Right renal pelvis (tissue), 4 donors: ENCODE data around the gene RNF44. TPM values are rescaled to one million over a fixed set of nuclear protein-coding genes. Genes with fewer than 3 reads are reported as not detected.
"Not testable (repeated sequence)": the region's sequence is repeated elsewhere in the genome, so short reads cannot be mapped to it uniquely, and the experiment has no call there.

Experiments
- DNase-seq, 4 donors: peaks; one replicate each; pipeline ENCODE4 v3.0.0-alpha.2; 2013; ENCODE audit warnings: low read depth in 4 of 4, low spot score in 3 of 4, missing footprints in 1 of 4
- polyA plus RNA-seq, 4 donors: library from polyadenylated mRNA; unstranded; fragments of 120-200 nt; gene quantifications; one replicate each; pipeline ENCODE4 v1.2.1, GENCODE V29; 2013; ENCODE audit not compliant: insufficient read length in 4 of 4

RNF44 gene
- polyA plus RNA-seq, 4 donors, result 45.5 to 63.2 (median 51.8) TPM

DNA sequence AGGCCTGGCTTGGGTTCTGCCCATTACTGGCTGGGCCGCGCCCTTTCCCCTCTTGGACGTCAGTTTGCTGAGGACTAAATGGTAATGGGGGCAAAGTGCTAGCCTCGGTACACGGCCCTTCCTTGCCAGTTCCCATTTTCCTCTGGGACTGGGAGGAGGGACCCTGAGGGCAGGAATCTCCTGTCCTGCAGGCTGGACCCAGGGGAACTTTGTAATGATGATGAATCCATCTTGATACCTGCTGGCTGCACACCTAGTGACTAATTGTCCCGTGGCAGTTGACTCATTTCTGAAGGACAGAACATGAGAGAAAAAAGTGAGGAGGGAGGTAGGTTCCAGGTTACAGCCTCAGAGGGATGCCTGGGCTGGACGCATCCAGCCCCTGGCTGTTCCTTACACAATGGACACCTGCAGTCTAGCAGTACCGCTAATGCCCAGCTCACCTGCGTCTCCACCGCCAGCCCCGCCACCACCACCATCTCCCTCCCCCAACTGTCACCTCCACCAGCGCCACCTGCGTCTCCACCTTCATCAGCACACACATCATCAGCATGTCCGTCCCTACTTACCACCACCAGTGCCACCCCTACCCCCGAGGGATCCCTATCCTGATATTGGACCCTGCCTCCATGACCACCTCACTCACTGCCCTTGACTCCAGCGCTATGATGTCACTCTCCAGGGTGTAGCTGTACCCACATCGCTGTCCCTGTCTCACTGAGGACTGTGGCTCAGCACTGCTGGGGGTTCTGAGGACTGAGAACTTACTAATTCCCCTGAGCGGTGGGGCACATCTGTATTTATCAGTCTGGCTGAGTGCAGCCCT is 16.3 kb upstream of the RNF44 start:
- no peak for DNase-seq

DNA sequence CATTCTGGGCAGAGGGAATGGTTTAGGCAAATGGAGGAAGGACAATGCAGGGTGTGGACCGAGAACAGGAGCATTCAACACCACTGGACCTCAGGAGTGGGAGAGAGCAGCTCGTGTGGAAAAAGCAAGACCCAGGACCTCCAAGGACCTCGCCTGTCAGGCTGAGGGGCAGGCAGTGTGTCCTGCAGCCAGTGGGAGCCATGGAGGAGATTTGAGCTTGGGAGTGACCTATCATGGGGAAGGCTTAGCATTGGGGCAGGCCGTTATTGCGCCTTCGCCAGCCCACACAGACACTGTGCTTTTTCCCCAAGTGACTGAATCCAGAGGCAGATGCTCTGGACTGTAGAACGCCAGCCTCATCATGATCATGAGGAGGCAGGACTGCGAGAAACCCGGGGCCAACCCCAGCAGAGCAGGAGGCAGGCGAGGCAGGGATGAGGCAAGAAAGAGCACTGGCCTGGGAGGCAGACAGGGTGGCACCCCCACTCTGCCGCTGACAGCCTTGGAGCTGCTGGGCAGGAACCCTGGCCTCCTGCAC is 15.2 kb upstream of the RNF44 start:
- no peak for DNase-seq

DNA sequence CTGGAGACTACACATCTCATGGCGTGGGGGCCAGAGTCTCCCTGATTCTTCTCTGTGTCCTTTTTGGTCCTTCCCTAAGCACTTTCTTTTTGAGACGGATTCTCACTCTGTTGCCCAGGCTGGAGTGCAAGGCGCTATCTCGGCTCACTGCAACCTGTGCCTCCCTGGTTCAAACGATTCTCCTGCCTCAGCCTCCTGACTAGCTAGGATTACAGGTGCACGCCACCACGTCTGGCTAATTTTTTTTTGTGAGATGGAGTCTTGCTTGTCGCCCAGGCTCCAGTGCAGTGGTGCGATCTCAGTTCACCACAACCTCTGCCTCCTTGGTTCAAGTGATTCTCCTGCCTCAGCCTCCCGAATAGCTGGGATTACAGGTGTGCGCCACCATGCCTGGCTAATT is 13.7 kb upstream of the RNF44 start:
- DNase-seq, result not testable (repeated sequence)

DNA sequence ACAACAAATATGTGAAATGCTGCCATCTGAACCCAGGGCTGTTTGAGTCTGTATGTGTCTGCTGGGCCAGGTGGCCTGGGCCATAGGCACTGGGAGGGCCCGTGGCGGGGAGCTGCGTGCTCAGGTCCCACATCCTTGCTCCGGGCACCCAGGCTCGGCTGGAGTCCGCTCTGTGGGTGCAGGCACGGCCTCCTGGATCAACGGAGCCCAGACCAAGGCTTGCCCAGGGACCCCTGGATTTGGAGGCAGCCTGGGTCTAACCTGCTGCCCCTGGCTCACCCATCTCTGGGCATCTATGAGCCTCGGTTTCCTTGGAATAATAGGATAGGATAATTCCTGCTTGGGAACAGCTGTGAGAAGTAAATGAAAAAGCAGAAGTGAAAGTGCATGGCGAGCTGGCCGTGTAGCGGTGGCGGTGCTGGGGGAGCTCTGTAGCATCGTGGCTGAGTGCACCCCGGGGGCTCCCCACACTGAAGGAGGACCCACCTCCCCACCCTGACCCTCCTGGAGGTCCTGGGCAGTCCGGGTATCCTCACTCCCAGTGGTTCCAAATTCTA is 13.2 kb upstream of the RNF44 start:
- no peak for DNase-seq

DNA sequence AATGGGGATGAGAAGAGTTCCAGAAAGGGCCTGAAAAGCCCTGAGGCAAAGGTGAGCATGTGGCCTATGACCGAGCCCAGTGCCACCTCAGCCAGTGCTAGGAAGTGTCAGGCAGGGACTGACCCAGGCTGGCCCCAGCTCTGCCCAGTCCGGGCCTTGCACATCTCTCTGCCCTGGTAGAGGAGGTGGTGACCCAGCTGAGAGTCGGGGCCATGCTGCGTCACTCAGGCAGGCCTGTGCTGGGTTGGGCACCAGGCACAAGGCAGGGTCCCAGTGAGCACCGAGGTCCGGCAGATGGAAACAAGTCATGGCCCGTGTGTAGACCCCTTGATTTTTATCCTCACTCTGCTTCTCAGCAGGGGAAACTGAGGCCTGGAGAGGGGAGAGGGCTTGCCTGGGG is 12.7 kb upstream of the RNF44 start:
- no peak for DNase-seq

DNA sequence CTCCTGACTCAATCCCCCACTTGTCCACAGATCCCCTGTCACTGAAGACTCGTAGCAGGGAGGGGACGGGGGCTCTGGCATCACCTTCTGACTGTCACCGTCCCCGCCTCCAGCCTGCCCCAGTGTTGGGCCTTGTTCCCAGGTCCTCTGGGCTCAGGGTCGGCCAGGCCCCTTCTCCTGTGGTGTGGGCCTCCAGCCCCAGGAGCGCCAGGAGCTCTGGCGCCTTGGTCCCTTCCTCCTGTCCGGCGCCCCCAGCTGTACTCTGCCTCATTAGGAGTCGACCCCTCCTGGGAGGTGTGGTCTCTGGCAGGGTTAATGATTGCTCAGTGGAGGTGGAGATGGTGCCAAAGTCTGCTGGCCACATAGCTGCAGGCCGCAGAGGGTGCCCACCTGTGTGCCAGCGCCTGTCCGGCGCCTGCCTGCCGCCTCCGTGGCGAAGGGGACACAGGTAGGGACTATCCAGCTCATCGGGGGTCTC is 11.8 kb upstream of the RNF44 start, which contains the start of gene CDHR2:
Gene CDHR2 (plus strand): TSS at position 376 of the 478 bp plus-strand sequence. CDS start 16,011 bp downstream, outside the sequence.
- DNase-seq, result no peak

DNA sequence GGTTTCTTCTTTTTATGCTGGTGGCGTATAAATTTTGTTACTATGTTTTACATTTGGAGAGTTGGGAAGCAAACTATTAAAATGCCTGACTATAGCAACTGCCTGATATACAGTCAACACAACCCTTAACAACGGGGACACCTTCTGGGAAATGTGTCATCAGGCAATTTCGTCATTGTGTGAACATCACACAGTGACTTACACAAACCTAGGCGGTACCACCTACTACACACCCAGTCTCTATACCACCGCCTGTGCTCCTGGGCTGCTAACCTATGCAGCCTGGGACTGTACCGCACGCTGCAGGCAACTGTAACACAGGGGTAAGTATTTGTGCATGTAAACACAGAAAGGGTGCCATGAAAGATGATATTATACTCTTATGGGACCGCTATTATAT is 10.6 kb upstream of the RNF44 start:
- DNase-seq, result no peak

DNA sequence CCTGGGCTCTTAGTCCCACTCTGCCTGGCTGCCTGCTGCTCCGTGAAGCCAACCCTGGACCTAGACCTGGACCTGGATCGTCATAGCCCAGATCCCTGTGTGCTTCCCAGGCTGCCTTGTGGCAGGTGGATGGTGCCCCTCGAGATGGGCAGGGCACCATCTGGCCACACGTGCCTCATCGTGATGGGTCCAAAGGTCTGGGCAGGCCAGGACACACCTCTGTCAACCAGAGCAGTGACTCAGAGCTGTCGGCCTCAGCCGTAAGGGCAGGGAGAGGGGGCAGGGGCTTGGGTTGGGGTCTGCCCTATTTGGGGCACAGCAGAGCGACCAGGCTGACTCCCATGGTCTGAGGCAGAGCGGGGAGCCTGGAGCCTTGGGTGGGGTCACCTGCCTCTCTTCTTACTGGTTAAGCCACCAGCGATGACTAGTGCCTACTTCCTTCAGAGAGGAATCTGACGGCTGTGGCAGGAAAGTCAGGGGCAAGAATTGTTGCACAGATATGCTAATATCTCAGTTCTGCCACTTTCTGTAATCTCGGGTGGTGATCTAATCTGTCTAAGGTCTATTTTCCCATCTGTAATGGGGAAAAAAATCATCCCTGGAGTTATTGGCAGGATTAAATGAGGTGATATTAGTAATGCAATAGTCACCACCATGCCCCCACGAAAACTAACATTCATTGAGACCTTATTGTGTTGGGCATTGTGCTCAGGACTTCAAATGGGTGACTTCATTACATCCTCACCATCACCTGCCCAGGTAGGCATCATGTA is 8.7 kb upstream of the RNF44 start:
- no peak for DNase-seq

DNA sequence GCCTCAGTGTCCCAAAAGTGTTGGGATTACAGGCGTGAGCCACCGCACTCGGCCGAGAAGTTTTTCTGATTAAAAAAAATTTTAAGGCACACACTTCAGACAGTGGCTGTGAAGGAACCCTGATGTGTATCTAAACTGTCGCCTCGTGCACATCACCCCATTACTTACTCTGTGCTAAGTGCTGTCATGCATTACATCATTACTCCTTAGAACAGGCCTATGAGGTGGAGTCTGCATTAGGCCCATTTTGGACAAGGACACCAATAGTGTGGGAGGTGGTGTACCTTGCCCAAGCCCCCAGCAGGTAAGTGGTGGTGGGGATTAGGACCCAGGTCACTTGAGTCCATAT is 8.2 kb upstream of the RNF44 start:
- no peak for DNase-seq

DNA sequence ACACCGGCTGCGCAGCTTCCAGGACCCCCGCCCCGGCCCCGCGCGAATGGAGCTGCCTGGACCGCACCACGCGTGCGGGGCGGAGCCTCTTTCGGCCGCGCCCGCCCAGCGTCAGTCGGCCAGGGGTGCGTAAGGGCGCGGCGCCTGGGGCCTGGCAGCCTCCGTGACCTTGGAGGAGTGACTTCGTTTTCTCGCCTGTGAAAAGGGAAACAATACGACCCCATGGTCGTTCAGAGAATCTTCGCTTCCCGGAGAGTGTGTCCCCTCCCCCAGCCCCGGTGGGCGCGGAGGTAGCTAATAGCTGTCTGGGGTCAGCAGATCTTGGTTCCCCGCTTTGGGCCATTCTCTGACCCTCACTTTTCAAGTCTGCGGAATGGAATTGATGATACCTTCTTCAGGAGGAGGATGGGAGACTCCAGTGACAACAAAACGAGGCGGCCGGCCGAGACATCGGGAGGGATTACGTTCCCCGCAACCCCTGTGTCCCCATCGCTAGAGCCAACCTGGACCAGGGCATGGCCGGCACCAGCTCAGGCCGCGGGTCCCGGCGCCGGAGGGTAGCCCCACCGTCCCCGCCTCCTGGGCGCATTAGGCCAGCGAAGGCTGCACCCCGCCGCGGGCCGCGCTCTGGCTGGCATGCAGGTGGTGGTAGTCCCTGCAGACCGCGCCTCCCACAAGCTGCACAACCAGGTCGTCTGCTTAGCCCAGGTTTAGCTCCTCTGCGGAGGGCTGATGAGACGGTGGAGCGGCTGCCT is 6.4 kb upstream of the RNF44 start:
- DNase-seq, result no peak

DNA sequence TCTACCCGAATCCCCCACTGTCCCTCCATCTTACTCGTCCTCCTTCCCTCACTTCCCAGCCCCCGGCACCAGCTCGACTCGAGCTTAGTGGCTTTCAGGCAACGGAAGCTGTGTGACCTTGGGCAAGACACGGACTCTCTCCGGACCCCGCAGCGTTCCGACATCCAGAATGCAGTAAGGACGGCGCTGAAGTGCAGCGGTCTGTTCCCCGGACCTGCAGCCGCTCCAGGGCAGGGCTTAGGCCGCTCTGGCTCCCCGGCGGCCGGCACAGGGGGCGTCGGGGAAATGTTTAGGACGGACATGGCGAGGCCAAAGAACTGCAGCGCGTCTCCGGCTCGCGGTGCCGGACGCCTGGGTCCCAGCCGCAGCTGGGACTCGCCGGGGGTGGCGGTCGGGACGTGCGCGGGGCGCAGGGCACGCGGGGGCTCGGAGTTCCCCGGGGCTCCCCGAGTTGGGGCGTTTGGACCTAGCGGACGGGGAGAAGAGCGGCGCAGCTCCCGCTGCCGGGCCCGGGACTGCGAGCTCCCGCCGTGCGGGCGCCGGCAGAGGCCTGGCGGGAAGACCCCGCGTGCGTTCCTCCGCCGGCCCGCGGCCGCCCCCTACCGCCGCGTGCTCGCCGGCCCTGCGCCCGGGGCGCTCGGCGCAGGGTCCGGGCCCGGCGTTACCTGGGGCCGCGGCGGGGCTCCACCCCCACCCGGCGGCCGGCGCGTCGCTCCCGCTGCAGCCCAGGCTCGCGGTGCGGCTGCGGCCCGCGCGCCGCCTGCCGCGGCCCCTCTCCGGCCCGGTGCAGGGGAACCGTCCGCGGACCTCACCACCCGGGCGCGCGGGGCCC is 5.6 kb upstream of the RNF44 start:
- no peak for DNase-seq

DNA sequence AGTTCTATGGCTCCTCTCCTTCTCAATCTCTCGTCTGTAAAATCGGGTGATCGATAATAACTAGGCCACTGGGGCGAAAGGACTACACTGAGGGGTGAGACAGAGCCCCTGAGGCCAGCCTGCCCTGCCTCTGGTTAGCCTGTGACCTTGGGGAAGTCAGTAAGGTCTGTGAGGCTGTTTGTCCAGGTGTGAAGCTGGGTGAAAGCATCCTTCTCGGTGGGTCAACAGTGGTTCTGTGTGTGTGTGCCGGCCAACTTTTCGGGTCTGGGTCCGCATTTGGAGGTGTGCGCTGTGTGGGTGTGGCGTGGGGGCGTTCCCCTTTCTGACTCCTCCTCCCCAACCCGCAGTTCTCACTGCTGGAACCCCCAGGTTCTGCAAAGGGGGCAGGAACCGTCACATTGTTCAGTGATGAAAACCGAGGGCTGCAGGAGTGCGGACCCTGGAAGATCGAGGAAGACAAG is 5.0 kb upstream of the RNF44 start:
- no peak for DNase-seq

DNA sequence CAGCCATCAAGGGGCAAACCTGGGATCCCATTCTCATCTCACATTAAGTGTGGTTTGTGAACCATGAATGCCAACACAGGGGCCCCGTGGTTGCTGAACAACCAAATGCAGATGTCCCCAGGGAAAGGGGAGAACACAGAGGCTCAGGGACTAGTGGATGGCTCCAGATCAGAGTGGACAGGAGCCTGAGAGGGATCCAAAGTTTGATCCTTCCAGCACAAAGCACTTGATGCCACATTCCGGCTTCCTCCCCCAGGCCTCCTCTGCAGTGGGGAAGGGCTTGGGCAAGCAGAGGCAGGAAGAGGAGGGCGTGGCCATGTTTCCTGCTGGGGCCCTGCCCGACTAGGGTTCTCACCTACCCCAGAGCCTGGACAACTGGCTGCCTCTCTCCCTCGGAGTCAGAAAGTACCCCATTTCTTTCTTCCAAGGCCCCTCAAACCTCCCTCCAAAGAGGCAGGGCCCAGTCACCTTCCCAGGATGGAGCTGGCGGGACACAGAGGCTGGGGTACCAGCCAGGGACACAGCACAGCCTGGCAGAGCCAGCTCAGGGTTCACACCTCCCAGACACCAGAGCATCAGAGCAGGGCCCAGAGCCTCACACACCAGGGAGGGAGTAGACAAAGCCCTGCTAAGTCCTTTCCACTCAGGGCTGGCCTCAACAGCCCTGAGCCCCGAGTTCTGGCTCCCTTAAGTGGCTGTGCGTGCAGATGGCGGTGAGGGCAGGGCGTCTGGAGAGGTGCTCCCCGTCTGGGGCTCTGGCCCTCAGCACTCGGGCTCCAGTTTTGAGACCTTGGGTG is 4.3 kb upstream of the RNF44 start:
- DNase-seq, result no peak

DNA sequence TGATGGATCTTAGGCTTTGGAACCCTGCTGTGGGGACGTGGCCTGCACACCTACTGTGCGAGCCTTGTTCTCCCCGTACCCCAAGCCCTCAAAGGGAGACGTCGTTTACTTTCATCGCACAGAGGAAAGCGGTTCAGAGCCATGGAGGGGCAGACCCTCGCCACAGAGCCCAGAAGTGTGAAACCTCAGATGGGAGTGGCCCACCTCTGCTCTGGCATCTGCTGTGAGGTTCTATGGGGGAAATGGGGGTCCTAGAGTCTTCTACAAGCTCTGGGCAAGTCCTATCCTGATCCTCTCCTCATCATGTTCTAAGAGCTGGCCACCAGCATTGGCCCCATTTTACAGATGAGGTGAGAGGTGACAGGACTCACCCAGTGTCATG is 3.7 kb upstream of the RNF44 start:
- no peak for DNase-seq

DNA sequence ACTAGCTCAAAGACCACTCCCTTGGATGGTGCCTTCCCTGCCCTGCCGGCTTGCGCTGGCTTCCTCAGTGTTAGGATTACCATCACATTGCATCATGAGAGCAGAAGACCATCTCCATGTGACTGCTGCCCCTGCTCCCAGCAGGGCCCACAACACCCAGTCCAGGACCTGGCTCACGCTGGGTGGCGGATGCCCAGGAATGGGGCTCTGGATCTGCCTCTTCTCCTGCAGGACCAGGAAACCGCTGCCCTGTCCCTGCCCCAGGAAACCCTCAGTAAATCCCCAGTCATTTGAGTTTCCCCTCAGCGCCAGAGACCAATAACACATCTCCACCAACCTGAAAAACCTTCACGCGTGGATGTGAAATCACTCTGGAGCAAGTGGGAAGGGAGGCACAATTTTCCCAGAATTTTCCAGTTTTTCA is 3.3 kb upstream of the RNF44 start:
- no peak for DNase-seq

DNA sequence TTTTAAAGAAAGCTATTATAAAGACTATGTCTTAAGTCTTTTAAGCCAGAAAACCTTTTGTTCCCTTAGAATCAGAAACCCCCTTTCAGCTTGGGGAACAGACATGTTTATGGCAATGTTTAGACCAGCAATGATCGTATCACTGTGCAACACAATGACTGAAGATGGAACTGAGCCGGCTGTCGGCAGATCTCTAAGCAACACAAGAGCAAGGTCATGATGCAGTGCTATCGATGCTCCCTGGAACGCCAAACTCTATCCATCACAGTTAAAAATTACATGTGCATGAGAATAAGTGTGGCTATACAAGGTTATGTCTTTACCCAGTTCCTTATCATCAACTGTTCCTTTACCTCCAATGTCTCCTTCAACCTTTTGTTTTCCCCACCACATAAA is 1.8 kb upstream of the RNF44 start:
- DNase-seq, result no peak

DNA sequence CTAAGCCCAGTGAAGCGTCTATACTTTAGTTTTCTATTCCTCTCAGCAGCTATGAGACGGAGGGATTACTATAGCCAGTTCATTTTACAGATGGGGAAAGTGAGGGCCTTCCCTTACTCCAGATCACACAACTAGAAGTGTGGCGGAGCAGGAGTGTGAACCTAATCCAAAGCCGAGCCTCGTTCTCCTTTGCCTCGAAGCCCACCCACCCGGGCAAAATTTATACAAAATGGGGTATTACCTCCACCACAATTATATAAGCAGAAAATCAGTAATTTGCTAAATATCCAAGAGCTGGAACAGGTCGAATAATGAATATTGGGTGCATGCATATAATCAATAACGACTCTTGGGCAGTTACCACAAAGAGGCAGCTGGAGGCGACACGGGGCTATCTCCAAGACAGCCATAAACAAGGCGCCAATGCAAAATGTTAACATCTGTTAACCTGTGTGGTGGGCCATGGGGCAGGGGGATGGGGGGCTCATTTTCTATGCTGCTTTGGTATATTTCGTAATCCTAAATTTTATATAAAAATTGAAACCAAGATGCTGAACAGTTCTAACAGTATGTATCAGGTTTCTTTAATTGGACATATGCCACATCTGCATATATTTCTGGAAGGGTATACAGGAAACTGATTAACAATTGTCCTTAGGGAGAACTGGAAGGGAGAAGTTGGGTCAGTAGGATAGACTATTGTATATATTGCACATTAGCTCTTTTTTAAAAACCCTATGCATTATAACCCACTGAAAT is 1.2 kb upstream of the RNF44 start:
- DNase-seq, result no peak
